Activated CD4-positive, CD25-positive, alpha-beta regulatory T cell (primary cell): Measurements from ENCODE around the gene CDK2AP2.
A peak's percentile ranks its signal among the peaks of the same experiment; 100 is the strongest.
"Not testable (repeated sequence)": the region's sequence is repeated elsewhere in the genome, so short reads cannot be mapped to it uniquely, and the experiment has no call there.

Source experiments
- DNase-seq, 4 experiments: peaks; one replicate each; lab custom pipeline; 2025; lab: John Stamatoyannopoulos, UW

CDK2AP2 gene

GRCh38 chr11:67523556-67524479 is 15.9 kb upstream of the CDK2AP2 start:
- DNase-seq, result no peak

- DNase-seq, result no peak
Measured at GRCh38 chr11:67522844-67523555, 15.0 kb upstream of the CDK2AP2 start, which contains the start of gene CABP2. CABP2 (minus strand) TSS chr11:67523446; CDS start chr11:67523326, 120 bp downstream.

DNA sequence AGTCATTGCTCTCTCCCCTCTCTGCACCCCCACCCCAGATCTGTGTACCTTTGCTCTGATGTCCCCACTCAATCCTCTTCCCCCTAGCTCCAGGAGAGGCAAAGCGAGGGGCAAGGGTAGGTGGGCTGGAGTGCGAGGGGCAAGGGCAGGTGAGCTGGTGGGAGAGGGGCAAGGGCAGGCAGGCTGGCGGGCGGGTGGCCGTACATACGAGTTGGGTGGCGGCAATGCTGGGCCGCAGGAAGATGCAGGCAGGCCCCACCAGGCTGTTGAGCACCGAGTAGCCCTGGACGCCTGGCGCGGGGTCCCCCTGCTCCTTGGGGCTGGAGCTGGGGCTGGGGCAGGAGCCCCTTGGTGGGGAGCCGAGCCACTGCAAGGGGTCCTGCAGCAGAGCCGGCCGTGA is 14.4 kb upstream of the CDK2AP2 start:
- no peak for DNase-seq

DNA sequence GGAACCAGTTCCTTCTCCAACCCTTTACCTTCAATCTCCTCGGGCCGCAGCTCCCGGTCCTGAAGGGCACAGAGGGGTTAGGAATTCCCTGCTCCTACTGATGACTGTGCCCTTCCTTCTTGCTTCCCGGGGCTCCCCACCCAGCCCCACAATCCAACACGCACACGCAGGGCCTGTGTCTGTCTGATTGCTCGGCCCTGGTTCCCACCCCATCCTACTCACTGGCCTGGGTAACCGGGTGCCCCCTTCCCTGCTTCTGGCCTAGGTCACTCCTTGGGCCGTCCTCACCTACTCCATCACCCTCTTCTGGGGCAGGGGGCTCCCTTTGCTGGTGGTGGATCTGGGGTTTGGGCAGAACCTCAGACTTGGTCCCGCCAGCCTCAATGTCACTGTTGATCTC is 14.0 kb upstream of the CDK2AP2 start:
- DNase-seq, result no peak

DNA sequence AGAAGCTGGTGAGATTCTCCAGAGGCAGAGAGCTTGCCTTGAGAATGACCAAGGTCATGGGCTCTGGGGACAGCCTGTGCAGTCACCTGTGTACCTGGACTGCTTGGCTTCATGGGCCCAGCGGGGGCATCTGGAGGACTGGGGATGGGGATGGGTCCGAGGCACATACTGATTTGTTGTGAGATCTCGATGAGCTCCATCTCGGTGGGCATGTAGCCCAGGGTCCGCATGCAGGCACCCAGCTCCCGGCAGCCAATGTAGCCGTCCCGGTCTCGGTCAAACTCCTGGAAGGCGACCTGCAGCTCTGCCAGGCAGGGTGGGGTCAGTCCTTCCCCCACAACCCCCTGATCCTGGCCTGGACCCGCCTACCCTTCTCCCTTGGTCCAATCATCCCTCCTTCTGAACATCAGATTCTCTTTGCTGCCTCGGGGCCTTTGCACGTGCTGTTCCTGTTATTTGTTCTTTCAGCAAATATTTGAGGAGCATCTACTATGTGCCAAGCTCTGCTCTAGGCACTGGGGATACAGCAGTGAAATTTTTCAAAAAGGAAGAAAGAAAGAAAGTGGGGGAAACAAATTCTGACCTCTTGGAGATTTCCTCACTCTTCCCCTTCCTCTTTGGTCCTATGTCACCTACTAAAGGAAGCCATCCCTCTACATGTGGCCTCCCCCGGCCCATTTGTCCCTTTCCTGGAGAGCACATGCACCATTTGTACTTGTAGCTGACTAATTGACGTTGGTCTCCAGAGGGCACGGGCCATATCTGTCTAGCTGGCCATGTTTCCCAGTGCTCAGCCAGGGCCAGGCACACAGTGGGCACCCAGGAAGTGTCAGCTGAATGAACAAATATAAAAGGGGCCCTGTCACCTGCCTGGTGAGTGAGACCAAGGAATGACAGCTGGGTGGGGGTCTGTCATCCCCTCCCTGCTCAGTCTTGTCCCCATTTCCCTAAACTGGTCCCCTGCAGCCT is 13.2 kb upstream of the CDK2AP2 start:
- DNase-seq, result no peak

GRCh38 chr11:67519726-67520125 is 11.8 kb upstream of the CDK2AP2 start:
- no peak for DNase-seq

GRCh38 chr11:67517784-67518552 is 10.0 kb upstream of the CDK2AP2 start:
- no peak for DNase-seq

- no peak for DNase-seq
Measured at GRCh38 chr11:67516806-67517205, 8.8 kb upstream of the CDK2AP2 start.

GRCh38 chr11:67514116-67514515 is 6.2 kb upstream of the CDK2AP2 start:
- no peak for DNase-seq

DNA sequence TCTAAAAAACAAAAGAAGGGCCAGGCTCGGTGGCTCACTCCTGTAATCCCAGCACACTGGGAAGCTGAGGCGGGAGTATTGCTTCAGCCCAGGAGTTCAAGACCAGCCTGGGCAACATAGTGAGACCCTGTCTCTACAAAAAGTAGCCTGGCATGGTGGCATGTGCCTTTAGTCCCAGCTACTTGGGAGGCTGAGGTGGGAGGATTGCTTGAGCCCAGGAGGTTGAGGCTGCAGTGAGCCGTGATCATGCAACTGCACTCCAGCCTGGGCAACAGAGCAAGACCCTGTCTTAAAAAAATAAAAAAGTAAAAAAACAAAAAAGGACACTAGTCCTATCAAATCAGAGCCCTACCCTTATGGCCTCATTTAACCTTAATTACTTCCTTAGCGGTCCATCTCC is 3.6 kb upstream of the CDK2AP2 start:
- DNase-seq, result not testable (repeated sequence)

DNA sequence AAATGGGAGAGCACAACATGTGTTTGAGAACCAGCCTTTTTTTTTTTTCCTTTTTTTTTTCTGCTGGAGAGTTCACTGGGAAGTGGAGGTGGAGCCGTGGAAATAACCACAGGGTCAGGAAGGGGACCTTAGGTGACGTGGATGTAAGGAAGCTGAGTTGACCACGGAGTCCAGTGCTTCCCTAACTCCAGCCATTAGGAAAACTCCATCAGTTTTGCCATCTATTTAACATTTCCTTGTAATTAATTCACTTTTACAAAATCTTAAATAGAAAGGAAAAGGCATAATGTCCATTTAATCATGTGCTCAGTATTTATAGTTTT is 2.0 kb upstream of the CDK2AP2 start:
- no peak for DNase-seq

- DNase-seq, result peak; percentile 97 to 98 (median 98)
Measured at GRCh38 chr11:67508486-67509121, 642 bp upstream of the CDK2AP2 start.

DNA sequence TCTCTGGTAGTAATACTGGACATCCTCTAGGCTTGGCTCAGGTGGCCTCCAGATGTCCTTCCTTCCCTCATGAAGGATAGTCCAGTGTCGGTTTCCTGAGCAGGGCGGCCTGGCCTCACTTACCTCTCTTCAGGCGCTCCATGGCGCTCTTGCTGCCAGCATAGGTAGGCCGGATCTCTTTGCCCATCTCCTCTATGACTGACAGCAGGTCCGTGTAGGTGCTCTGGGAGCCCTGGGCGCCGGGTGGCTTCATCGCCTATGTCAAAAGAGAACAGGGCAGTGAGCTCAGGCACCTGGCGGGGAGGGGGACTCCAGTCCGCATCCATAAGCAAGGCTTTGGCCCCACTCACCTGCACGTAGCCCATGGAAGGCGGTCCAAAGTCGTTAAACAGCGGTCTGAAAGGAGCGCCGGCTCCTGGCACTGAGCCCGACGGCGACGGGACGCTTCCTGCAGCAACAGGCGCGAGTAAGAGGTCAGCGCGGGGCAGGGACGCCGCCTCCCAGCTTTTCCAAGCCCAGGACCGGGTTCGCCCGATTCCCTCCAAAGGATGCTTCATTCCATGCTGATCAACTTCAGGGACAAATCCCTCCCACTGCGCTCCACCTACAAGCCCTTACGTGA is 609 bp downstream of the CDK2AP2 start:
- peak in 1 of 4 experiments; percentile 18 for DNase-seq

DNA sequence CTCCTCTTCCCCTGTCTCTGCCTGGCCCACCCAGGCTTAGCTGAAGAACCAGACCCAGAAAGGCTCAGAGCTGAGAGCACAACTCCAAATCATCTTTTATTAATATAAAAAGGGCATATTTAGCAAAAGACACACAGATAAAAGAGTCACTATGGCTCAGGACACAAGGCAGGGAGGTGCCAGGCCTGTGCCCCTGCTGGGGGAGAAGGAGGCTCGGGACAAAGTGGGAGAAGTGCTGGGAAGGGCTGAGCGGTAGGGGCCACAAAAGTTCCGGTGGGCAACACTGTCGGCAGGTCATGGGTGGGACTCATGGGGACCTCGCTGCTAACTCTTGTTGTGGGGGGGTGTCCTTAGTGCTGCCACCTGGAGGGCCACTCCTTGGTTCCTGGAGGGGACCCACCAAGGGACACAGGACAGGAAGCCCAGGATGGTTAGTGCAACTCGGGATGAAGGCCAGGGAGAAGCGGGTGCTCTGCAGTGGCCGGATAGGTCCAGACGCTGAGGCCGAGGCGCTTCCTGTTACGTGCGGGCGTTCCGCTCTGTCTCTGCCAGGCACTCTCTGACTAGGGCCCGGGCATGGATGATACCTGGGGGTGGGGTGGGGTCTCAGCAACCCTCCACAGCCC is 1.4 kb downstream of the CDK2AP2 start:
- no peak for DNase-seq

GRCh38 chr11:67505605-67506396 is 2.2 kb downstream of the CDK2AP2 start:
- DNase-seq, result peak; percentile 80 to 85 (median 82)

DNA sequence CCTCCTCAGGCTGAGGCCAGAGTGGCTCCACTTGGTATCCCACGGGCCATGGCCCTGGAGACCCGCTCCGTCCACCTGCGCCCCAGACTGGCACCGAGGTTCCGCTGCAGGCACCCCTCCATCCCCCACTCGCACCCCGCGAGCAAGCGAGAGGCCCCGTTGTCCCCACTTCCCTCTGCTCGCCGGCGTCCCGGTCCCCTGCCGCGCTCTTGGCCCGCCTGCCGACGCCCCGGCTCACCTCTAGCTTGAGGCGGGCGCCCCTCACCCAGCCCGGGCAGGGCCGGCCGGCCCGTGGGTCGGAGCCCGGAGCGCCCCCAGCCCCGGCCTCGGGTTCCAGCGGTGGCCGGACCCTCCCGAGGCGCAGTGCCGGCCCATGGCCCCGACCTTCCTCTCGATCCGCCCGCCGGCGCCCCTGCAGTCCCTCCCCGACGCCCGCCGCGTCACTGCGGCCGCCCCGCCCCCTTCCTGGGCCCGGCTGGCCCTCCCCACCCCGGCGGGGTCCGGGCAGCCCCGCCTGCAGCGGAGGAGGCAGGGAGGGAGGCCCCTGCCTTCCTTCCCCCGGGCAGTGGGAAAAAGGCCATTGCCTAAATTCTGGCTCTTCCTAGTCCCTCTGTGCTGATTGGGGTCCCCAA is 2.9 kb downstream of the CDK2AP2 start, which contains the start of gene PITPNM1:
TSS of gene PITPNM1 (minus strand) at position 414 of the 632 bp plus-strand sequence. CDS start 1,183 bp downstream, outside the sequence.
- peak; percentile 35 to 60 (median 50) for DNase-seq

DNA sequence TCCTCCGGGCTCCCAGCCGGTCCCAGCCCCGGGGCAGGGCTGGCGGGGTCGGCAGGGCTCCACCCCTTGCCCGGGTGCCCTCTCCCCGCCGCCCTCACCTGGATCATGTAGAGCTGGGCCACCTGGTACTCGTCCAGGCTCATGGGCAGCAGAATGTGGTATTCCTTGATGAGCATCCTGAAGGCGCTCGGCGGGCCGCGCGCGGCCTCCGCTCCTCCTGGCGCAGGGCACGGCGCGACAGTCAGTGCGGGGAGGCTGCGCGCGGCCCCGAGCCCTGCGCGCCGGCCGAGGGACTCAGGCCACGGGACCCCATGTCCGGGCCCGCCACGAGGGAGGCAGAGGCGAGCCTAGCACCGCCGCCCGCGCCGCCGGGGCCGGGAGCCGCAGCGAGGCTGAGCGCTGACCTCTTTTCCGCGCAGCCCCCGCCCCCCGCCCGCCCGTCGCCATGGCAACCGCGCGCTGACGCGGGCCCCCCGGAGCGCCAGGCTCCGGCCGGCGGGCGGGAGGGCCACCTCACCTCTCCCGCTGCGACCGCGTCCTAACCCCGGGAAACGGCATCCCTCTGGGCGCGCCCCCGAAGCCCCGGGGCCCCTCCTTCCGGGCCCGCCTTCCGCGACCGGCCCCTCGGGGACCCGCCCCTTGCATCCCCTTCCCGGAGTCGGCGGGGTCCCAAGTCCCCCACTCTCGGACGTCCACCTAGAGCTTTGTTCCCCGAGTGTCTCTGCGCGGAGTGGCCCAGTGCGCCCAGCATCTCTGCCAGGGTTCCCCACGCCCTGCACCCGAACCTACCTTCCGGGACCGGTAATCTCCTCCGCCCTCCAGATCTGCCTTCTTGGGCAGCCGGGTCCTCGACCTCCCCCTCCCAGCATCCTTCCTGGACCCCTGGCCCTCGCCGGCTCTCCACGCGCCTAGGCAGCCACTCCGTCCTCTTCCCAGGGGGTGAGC is 3.7 kb downstream of the CDK2AP2 start:
- DNase-seq, result peak in 1 of 4 experiments; percentile 28
